ENCODE data around the gene THEMIS. TPM values are rescaled to one million over a fixed set of nuclear protein-coding genes. Genes with fewer than 3 reads are reported as not detected.

THEMIS gene
- polyA plus RNA-seq, 1 donor from 2014 or later = not detected

DNA sequence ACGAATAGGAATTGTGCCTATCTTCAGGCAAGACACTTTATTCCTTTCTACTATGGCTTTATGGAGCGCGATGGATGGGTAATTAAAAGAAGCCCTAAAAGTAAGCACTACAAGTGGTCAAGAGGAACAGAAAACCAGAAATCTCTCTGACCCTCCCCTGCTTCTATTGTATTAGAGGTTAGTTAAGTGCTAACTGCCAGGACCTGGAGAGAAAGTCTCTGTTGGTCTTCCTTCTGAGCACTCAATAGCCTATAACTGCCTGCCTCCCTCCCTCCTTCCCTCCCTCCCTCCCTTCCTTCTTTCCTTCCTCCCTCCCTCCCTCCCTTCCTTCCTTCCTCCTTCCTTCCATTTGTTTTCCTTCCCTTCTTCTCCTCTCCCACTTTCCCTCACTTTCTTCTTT lies 190.2 kb downstream of the THEMIS start:
- no peak for TF ChIP-seq SMC3 (conservative IDR thresholded peaks at IDR 0.05; ENCODE audit: poor library complexity)
- no peak for TF ChIP-seq EZH2 (IDR thresholded peaks at IDR 0.05; ENCODE audit: borderline replicate concordance, insufficient read depth, low read length, poor library complexity, severe bottlenecking)
- TF ChIP-seq, protein P1, sequence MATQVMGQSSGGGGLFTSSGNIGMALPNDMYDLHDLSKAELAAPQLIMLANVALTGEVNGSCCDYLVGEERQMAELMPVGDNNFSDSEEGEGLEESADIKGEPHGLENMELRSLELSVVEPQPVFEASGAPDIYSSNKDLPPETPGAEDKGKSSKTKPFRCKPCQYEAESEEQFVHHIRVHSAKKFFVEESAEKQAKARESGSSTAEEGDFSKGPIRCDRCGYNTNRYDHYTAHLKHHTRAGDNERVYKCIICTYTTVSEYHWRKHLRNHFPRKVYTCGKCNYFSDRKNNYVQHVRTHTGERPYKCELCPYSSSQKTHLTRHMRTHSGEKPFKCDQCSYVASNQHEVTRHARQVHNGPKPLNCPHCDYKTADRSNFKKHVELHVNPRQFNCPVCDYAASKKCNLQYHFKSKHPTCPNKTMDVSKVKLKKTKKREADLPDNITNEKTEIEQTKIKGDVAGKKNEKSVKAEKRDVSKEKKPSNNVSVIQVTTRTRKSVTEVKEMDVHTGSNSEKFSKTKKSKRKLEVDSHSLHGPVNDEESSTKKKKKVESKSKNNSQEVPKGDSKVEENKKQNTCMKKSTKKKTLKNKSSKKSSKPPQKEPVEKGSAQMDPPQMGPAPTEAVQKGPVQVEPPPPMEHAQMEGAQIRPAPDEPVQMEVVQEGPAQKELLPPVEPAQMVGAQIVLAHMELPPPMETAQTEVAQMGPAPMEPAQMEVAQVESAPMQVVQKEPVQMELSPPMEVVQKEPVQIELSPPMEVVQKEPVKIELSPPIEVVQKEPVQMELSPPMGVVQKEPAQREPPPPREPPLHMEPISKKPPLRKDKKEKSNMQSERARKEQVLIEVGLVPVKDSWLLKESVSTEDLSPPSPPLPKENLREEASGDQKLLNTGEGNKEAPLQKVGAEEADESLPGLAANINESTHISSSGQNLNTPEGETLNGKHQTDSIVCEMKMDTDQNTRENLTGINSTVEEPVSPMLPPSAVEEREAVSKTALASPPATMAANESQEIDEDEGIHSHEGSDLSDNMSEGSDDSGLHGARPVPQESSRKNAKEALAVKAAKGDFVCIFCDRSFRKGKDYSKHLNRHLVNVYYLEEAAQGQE (IDR thresholded peaks at IDR 0.05; ENCODE audit: borderline replicate concordance) = no peak
- TF ChIP-seq, protein P2, sequence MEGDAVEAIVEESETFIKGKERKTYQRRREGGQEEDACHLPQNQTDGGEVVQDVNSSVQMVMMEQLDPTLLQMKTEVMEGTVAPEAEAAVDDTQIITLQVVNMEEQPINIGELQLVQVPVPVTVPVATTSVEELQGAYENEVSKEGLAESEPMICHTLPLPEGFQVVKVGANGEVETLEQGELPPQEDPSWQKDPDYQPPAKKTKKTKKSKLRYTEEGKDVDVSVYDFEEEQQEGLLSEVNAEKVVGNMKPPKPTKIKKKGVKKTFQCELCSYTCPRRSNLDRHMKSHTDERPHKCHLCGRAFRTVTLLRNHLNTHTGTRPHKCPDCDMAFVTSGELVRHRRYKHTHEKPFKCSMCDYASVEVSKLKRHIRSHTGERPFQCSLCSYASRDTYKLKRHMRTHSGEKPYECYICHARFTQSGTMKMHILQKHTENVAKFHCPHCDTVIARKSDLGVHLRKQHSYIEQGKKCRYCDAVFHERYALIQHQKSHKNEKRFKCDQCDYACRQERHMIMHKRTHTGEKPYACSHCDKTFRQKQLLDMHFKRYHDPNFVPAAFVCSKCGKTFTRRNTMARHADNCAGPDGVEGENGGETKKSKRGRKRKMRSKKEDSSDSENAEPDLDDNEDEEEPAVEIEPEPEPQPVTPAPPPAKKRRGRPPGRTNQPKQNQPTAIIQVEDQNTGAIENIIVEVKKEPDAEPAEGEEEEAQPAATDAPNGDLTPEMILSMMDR (IDR thresholded peaks at IDR 0.05; ENCODE audit: poor library complexity, severe bottlenecking) = no peak
- no peak for TF ChIP-seq EP300 (conservative IDR thresholded peaks at IDR 0.05; ENCODE audit: poor library complexity, severe bottlenecking)
- TF ChIP-seq POLR2AphosphoS5 (IDR thresholded peaks at IDR 0.05) = no peak
- no peak for TF ChIP-seq TAF1 (IDR thresholded peaks at IDR 0.05; ENCODE audit: low read depth)
- no peak for TF ChIP-seq MXI1 (conservative IDR thresholded peaks at IDR 0.05; ENCODE audit: poor library complexity, severe bottlenecking)
- no peak for TF ChIP-seq RAD21 (conservative IDR thresholded peaks at IDR 0.05)

DNA sequence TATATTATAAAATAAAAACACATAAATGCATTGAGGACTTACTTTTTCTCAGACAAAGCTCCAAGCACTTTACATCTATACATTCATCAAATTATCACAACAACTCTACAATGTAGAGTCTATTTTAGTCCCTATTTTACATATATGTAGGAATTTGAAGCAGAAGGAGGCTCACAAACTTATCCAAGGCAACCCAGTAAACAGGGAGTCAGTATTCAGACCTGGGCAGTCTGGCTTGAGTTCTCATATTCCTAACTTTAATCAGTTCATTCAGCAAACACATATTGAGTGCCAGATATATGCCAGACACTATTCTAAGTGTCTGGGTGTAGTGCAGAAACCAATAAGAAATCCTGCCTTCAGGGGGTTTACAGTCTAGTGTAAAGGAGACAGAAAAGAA lies 194.6 kb downstream of the THEMIS start:
- Histone ChIP-seq H3K27ac (ENCODE audit: low read length) (no peak overlapping the region), H3K9me2 (ENCODE audit: insufficient read depth, low read length) (no peaks in the 10 kb centered on the region), H3K36me3 (ENCODE audit: insufficient read depth, low read length) (no peaks in the 10 kb centered on the region), H3K79me2 (replicated peaks; ENCODE audit: insufficient read depth, low read length) (no peaks in the 10 kb centered on the region), H3K27me3 (ENCODE audit: insufficient read depth, low read depth, low read length) (no peaks in the 10 kb centered on the region), H4K20me1 (ENCODE audit: insufficient read depth) (no peaks in the 10 kb centered on the region), H3K4me2 (ENCODE audit: low read length) (no peak overlapping the region), H3K9ac (ENCODE audit: low read length) (no peak overlapping the region), H3F3A (ENCODE audit: insufficient read depth, low read length, poor library complexity, severe bottlenecking) (no peaks in the 10 kb centered on the region), H3K4me3 (ENCODE audit: low read length) (no peak overlapping the region), H3K9me3 (ENCODE audit: low read length) (no peaks in the 10 kb centered on the region), H2AFZ (ENCODE audit: low read depth, low read length) (no peak overlapping the region)
- TF ChIP-seq, protein P1 (IDR thresholded peaks at IDR 0.05; ENCODE audit: borderline replicate concordance) = no peak
- TF ChIP-seq SMC3 (conservative IDR thresholded peaks at IDR 0.05; ENCODE audit: poor library complexity) = no peak
- no peak for TF ChIP-seq RAD21 (conservative IDR thresholded peaks at IDR 0.05)
- TF ChIP-seq MXI1 (conservative IDR thresholded peaks at IDR 0.05; ENCODE audit: poor library complexity, severe bottlenecking) = no peak
- no peak for TF ChIP-seq TAF1 (IDR thresholded peaks at IDR 0.05; ENCODE audit: low read depth)
- TF ChIP-seq EZH2 (IDR thresholded peaks at IDR 0.05; ENCODE audit: borderline replicate concordance, insufficient read depth, low read length, poor library complexity, severe bottlenecking) = no peak
- TF ChIP-seq, protein P2 (IDR thresholded peaks at IDR 0.05; ENCODE audit: poor library complexity, severe bottlenecking) = no peak
- TF ChIP-seq EP300 (conservative IDR thresholded peaks at IDR 0.05; ENCODE audit: poor library complexity, severe bottlenecking) = no peak

More for the DNA sequence above, 190.2 kb downstream of the THEMIS start:
- Histone ChIP-seq H3K9ac (ENCODE audit: low read length) (no peak overlapping the region), H3K4me2 (ENCODE audit: low read length) (no peak overlapping the region), H3K9me2 (ENCODE audit: insufficient read depth, low read length) (no peaks in the 10 kb centered on the region), H3K79me2 (replicated peaks; ENCODE audit: insufficient read depth, low read length) (no peaks in the 10 kb centered on the region), H2AFZ (ENCODE audit: low read depth, low read length) (no peak overlapping the region), H3K27ac (ENCODE audit: low read length) (no peak overlapping the region), H4K20me1 (ENCODE audit: insufficient read depth) (no peaks in the 10 kb centered on the region), H3K27me3 (ENCODE audit: insufficient read depth, low read depth, low read length) (no peaks in the 10 kb centered on the region), H3K4me3 (ENCODE audit: low read length) (no peak overlapping the region), H3K36me3 (ENCODE audit: insufficient read depth, low read length) (no peaks in the 10 kb centered on the region), H3K9me3 (ENCODE audit: low read length) (no peaks in the 10 kb centered on the region), H3F3A (ENCODE audit: insufficient read depth, low read length, poor library complexity, severe bottlenecking) (no peaks in the 10 kb centered on the region)

Measured in neural cell (in vitro differentiated cells).